GM18909 (cell line): ENCODE data around the gene PIEZO1.

ENCODE experiments used
- ATAC-seq: cut with Tn5 transposase; IDR thresholded peaks from one replicate; pipeline ENCODE4 v1.9.1; 2021; ENCODE audit warnings: mild to moderate bottlenecking; ENCODE audit not compliant: unreplicated experiment, poor library complexity

Gene PIEZO1

GRCh38 chr16:88769617-88770460 is 15.2 kb downstream of the PIEZO1 start:
- no peak for ATAC-seq

- ATAC-seq, result no peak
These were observed 16.8 kb downstream of the PIEZO1 start for GRCh38 chr16:88768071-88768783.

GRCh38 chr16:88767546-88768070 is 17.4 kb downstream of the PIEZO1 start:
- no peak for ATAC-seq

GRCh38 chr16:88766975-88767374 is 18.0 kb downstream of the PIEZO1 start:
- ATAC-seq, result no peak

DNA sequence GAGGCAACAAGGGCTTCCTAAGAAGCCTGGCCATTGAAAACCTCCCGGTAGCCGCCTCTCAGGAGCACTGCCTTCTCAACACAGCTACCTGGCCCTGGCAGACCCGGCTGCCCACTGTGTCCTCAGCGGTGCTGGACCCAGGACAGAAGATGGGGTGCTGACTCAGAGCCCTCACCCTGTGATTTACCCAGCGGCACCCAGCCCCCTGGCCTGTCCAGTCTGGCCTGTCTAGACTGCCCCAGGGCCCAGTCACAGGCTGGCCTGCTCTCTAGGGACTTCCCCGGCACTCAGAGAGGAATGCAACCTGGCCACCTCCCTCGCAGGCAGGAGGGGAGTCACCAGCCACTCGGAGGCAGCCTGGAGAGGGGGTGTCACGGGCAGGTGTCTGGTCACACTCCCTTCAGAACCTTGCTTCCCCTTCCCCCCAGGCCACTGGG is 20.1 kb downstream of the PIEZO1 start:
- ATAC-seq, result no peak

- no peak for ATAC-seq
These were observed 20.9 kb downstream of the PIEZO1 start for GRCh38 chr16:88764080-88764479.

GRCh38 chr16:88763502-88764053 is 21.4 kb downstream of the PIEZO1 start:
- no peak for ATAC-seq

DNA sequence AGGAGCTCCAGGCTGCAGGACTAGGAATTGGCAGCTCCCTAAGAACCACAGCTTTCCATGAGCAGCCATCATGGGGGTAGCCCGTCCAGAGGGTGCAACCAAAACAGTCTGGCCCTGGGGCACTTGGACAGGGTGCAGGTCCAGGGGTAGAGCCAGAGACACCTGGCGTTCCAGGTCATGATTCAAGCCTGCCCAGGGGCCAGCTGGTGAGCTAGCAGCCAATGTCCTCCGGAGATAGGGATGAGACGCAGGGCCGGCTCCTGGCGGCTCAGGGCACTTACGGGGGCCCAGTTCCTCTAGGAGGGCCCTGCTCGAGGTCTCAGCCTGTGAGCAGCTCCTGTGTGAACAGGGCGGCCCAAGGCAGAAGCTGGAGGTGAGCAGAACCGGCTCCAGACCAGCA is 22.1 kb downstream of the PIEZO1 start:
- no peak for ATAC-seq

GRCh38 chr16:88762258-88762870 is 22.7 kb downstream of the PIEZO1 start:
- no peak for ATAC-seq

GRCh38 chr16:88761830-88762229 is 23.2 kb downstream of the PIEZO1 start:
- ATAC-seq, result no peak

DNA sequence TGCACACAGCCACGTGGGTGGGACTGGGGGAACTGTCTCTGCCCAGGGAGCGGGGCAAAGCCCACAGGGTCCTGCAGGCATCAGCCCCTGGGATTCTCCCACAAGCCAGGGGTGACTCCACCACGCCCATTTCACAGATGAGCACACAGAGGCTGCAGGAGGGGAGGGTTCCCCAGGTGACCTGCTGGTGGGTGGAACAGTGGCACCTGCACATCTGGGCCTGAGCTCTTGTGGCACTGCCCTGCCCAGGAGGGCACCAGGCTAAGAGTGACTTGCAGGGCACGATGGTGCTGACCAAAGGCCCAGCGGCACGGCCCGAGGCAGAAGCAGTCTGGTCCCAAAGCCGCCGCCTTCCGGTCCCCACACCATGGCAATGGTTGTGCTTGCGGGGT is 23.9 kb downstream of the PIEZO1 start:
- no peak for ATAC-seq

- ATAC-seq, result no peak
These were observed 24.4 kb downstream of the PIEZO1 start for GRCh38 chr16:88760424-88761142.

- no peak for ATAC-seq
These were observed 25.1 kb downstream of the PIEZO1 start for GRCh38 chr16:88759976-88760350.

DNA sequence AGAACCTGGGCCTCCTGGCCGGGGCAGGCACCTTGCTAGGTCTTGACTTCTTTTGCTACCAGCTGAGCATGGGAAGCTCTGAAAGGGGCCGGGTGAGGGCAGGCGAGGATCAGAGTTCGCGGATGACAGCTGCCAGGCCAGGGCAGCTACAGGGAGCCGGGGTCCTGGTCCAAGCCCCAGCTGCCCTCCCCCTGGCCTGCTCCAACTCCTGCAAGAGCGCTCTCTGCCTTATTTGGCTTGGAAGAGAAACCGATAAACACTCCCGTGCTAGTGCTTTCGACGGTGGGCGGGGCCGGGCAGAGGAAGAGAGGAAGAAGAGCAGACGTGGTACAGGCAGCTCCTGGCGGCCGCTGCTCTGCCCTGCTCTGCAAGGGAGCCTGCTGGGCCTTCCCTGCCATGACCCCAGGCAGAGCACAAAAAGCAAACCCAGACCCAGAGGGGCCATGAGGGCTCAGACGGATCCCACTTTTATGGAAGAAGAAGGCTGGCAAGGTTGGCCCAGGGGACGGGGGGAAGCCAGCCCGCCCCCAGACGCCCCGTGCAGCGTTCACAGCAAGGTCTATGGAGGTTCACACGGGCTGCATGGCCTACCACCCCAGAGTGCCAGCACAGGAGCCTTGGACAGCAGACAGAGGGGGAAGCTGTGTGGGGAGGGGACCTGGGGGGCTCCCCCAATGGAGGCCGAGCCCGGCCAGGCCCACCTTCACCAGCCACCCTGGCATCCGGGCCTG is 25.6 kb downstream of the PIEZO1 start:
- ATAC-seq, result no peak

DNA sequence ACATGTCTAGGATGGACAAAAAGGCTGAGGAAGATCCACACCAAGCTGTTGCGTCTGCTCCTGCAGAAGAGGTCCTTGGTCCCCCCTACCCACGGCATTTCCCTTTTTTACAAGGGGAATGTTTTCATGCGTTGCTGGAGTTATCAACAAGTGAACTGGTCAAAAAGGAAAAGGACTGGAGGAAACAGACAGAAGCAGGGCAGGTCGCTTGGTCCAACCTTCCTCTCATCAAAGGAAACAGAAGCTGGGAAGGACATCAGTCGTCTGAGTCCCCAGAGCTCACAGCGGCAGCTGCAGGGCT is 26.1 kb downstream of the PIEZO1 start:
- no peak for ATAC-seq

GRCh38 chr16:88758227-88758943 is 26.6 kb downstream of the PIEZO1 start:
- no peak for ATAC-seq

DNA sequence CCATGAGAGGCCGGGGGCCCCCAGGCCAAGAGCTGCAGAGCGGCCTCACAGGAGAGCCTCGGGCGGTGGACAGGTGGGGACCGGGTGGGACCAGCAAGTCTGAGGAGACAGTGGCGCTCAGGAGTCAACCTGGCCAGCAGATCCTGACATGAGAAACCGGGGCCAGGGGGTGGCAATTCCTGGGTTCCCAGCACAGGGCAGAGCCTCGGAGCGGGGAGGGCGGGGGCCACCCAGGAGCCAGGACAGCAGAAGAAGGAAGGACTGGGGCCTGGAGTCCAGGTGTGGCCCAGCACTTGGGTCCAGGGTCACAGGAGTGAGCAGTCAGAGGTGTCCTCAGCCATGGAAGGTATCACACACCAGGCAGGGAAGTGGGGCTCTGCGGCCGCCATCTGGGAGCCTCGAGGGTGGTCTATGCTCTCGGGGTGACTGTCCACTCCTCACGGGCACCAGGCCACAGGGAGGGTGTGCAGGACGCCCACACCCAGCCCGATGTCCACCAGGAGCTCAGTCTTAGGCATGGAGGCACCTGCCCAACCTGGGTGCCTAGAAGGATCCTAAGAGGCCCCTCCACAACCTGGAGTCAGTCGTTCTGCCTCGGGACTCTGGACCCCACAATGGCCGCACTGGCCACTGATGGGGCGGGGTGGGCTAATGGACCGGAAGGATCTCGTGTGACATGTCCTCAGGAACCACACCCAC is 29.1 kb downstream of the PIEZO1 start:
- ATAC-seq, result no peak

DNA sequence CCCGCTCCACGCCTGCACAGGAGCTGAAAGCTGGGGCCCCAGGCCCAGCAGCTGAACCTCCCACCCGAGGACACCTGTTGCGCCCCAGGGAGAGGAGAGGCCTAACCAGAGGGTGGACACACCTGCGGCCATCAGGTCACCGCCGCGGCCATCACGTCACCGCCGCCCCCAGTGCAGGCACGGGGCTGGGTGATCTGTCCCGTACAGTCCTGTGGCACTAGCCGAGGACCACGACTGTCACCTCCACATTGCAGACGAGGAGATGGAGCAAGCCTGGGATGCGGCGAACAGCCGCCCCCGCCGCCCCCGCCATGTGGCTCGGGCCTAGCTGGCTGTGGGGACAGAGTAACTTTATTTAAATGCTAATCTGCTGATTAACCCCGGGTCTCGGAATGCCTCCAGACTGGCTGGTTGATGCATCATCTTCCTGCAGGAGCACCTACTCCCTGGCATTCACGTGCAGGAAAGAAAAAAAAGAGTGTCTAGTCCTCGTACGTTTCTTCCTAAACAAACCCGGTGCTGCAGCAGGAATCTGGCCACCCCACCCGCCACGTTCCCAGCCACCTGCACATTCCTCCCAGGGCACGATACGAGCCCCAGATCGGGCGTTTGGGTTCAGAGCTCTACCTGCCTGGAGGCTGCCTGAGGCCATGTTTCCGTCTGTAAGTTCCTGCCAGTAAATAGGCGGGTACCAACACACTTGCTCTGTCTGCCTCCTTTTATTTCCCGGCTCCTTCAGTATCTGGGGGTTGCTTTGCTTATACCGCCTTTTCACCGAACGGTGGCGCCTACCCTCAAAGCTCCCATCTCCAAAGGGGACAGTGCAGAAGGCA is 29.9 kb downstream of the PIEZO1 start:
- no peak for ATAC-seq
